Adrenal gland (tissue), 12 donors: ENCODE results near the gene IGSF11. TPM values are rescaled to one million over a fixed set of nuclear protein-coding genes. Genes with fewer than 3 reads are reported as not detected.

Source experiments
- DNase-seq, 7 donors: peaks; one replicate each; pipeline ENCODE4 v3.0.0-alpha.2; 2019 to 2020
- H3K27ac ChIP-seq, 5 donors: fragments of 200-600 bp; sonication (generic) in 4 of 5; 1 replicate in 3 of 5; 2 replicates in 2 of 5; pipeline versions ENCODE4 v1.5.1 to v1.8.0; 2016 to 2020; ENCODE audit warnings: mild to moderate bottlenecking in 1 of 5
- H3K27me3 ChIP-seq: fragments of 200-600 bp; 2 replicates; pipeline ENCODE4 v1.8.0; 2021
- H3K36me3 ChIP-seq, 2 donors: fragments of 200-600 bp; replicated peaks in 1 of 2; 1 replicate in 1 of 2; 2 replicates in 1 of 2; pipeline versions ENCODE4 v1.5.1 to v1.8.0; 2018 to 2022
- H3K4me1 ChIP-seq, 2 donors: fragments of 200-600 bp; replicated peaks in 1 of 2; 1 replicate in 1 of 2; 2 replicates in 1 of 2; pipeline versions ENCODE4 v1.5.1 to v1.8.0; 2018 to 2021
- H3K4me3 ChIP-seq, 4 donors: fragments of 200-600 bp; sonication (generic) in 3 of 4; one replicate each; pipeline ENCODE4 v1.5.1; 2016 to 2018
- H3K9me3 ChIP-seq, 3 donors: fragments of 200-600 bp; sonication (generic) in 1 of 3; replicated peaks in 1 of 3; 1 replicate in 2 of 3; 2 replicates in 1 of 3; pipeline versions ENCODE4 v1.5.1 to v1.8.0; 2016 to 2021
- POLR2A ChIP-seq, 2 donors: fragments of 450-650 bp; IDR thresholded peaks; one replicate each; pipeline ENCODE4 v1.6.1; 2017; ENCODE audit warnings: antibody characterized with exemption in 2 of 2, mild to moderate bottlenecking in 2 of 2, moderate library complexity in 1 of 2
- WGBS, 4 donors: extraction: QIAGEN DNeasy Blood & Tissue Kit in 2 of 4; methylation state at CpG; one replicate each; pipeline versions ENCODE4 v1.1.5 to v1.1.7; 2013 to 2017; 5-methylcytosine and 5-hydroxymethylcytosine counted together
- intact Hi-C, 2 donors: fragments of 100-400 bp; cut with DNase I; formaldehyde crosslinking; loops; one replicate each; pipeline versions ENCODE4 v1.14.1 to v1.15.0; 2022 to 2023
- polyA plus RNA-seq, 3 donors: library from polyadenylated mRNA; stranded (reverse); fragments of 200-250 nt in 2 of 3; fragments of 350-450 nt in 1 of 3; fragmentation: Illumina TruSeq in 1 of 3; extraction: RNeasy Lipid Tissue Mini Kit (QIAGEN cat#74804) in 1 of 3; gene quantifications; one replicate each; pipeline ENCODE4 v1.2.3, GENCODE V29; 2013 to 2014
- total RNA-seq, 9 donors: library from RNA; depleted of rRNA in 4 of 9; stranded (reverse); fragments of >200 nt in 4 of 9; fragments of 120-200 nt in 1 of 9; fragmentation: NEBNext Ultra II Directional in 1 of 9; extraction: Animal tissue kit (Norgen Biotek cat#: 25700) in 1 of 9; gene quantifications; one replicate each; pipeline versions ENCODE4 v1.1.0 to v1.2.4, GENCODE V29; 2013 to 2023
- TF ChIP-seq, protein P1 (sequence below), 6 experiments: fragments of 450-650 bp in 4 of 6; fragments of 200-600 bp in 2 of 6; sonication (generic) in 1 of 6; IDR thresholded peaks; 1 replicate in 5 of 6; 2 replicates in 1 of 6; pipeline versions ENCODE4 v1.5.1 to v1.8.0; 2016 to 2021; ENCODE audit warnings: antibody characterized with exemption in 6 of 6, mild to moderate bottlenecking in 2 of 6, moderate library complexity in 1 of 6
- donor health status: healthy with polysubstance abuse.
- donor health status: Bipolar disorder and iron deficiency.
- donor health status: DM: yes; HTN: yes; CAD: no.
- donor health status: DM: no; HTN: no; CAD: no.
- donor health status: DM: no; HTN: no; CAD: no.
- donor health status: DM: yes; HTN: yes; CAD: no.

IGSF11 gene
- total and polyA plus RNA-seq, 12 donors, result 4.1 to 31.3 (median 16.5) TPM

DNA sequence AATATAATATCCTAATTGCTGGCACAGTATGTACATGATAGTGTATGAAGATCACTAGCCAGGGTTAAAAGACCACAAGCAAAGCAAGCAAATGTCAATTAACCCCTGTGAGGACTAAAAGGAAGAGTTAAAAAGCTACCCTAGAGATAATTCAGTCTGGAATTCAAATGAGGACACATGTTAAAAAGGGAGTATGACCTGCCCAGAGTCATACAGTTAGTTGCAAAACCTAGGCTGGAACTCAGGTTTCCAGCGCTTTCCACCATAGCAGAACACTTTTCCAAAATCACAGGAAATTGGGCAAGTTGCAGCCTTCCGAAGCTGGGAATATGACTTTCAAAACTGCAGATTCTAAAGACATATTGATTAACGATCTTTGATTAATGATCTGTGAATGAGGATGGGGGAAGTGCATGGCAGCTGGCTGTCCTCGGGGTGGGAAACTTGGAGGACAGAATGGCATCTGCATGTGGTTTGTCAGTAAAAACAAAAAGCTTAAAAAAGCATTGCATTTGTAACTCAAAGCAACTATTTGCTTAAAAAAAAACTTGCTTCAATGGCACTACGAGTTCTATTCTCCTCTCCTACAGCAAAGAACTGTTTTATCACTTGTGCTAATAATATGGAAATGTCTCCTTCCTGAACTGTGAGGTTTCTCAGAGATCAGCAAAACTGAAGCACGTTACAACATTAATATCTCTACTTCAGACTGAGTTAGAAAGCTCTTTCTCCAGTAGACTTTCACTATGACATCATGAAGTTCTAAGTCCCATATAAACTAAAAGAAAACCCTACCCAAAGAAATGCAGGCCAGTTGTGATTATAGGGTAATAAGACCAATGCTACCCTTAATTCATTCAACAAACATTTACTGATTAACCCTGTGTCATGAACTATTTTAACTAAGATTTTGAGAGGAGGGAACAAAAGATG is 46.2 kb downstream of the IGSF11 start:
- Histone ChIP-seq H3K27ac (peak overlapping the region in 4 of 5 donors; percentile 14 to 74 (median 26)), H3K27me3 (no peaks in the 10 kb centered on the region), H3K9me3 (no peaks in the 10 kb centered on the region), H3K4me1 (peaks cover 35 to 50% of the 10 kb centered on the region in 2 donors), H3K36me3 (no peaks in the 10 kb centered on the region), H3K4me3 (no peak overlapping the region)
- no peak for DNase-seq
- WGBS, 4 donors, result 42 to 48% (median 48%) methylated on average over 6 of the region's 6 CpGs
- TF ChIP-seq, protein P1, sequence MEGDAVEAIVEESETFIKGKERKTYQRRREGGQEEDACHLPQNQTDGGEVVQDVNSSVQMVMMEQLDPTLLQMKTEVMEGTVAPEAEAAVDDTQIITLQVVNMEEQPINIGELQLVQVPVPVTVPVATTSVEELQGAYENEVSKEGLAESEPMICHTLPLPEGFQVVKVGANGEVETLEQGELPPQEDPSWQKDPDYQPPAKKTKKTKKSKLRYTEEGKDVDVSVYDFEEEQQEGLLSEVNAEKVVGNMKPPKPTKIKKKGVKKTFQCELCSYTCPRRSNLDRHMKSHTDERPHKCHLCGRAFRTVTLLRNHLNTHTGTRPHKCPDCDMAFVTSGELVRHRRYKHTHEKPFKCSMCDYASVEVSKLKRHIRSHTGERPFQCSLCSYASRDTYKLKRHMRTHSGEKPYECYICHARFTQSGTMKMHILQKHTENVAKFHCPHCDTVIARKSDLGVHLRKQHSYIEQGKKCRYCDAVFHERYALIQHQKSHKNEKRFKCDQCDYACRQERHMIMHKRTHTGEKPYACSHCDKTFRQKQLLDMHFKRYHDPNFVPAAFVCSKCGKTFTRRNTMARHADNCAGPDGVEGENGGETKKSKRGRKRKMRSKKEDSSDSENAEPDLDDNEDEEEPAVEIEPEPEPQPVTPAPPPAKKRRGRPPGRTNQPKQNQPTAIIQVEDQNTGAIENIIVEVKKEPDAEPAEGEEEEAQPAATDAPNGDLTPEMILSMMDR (IDR thresholded peaks at IDR 0.05), result no peak
- no peak for TF ChIP-seq POLR2A (IDR thresholded peaks at IDR 0.05)
- intact Hi-C loops, result loop anchor here in 1 of 2 donors (5.0 kb wide), 1 partner anchor 44 kb away; the partner anchor contains the start of gene IGSF11

DNA sequence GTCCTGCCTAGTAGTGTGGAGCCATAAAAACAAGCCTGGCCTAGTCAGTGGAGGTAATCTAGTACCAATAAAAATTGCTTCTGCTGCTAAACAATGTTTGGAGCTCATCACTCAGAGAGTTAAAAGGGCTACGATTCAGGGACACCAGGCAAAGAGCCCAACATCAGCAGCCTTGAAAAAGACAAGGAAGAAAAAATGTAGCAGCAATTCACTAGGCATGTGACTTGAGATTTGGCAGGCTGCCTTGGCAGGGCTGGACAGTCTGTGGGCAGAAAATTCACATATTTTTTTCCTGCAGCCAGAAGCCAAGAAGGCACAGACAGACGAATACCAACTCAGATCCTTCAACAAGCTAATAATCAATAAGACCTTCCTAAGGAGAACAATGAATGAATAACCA is 47.2 kb downstream of the IGSF11 start:
- Histone ChIP-seq H3K27me3 (no peaks in the 10 kb centered on the region), H3K27ac (peak overlapping the region; percentile 14 to 74 (median 35)), H3K9me3 (no peaks in the 10 kb centered on the region), H3K4me3 (no peak overlapping the region), H3K36me3 (no peaks in the 10 kb centered on the region), H3K4me1 (peaks cover 35 to 50% of the 10 kb centered on the region in 2 donors)
- intact Hi-C loops, result loop anchor here in 1 of 2 donors (5.0 kb wide), 1 partner anchor 45 kb away; the partner anchor contains the start of gene IGSF11
- DNase-seq, result peak; percentile 91 to 97 (median 94)
- TF ChIP-seq, protein P1 (IDR thresholded peaks at IDR 0.05), result no peak
- TF ChIP-seq POLR2A (IDR thresholded peaks at IDR 0.05), result peak in 1 of 2 donors; percentile 47
- 3 to 13% (median 11%) methylated on average over 2 of the region's 2 CpGs for WGBS, 4 donors

DNA sequence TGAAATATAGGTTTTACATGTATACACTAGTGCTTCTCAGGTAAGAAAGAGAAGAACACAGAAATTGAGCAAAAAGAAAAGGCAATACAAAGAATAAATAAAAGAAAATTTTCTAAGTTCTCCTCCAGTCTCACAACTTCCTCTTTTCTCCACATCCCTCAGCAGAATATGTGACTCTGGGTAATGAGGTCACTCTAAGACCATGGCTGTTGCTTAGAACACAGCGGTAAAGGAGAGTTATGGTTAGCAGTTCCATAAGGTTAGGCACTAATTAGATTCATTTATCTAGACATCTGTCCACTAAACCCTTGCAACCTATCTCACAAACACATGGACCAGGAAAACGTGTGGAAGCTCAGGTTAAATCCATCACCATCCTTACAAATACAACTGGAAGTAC is 47.9 kb downstream of the IGSF11 start:
- Histone ChIP-seq H3K27ac (peak overlapping the region in 4 of 5 donors; percentile 31 to 74 (median 54)), H3K9me3 (no peaks in the 10 kb centered on the region), H3K4me3 (no peak overlapping the region), H3K36me3 (no peaks in the 10 kb centered on the region), H3K27me3 (no peaks in the 10 kb centered on the region), H3K4me1 (peaks cover 35 to 46% of the 10 kb centered on the region in 2 donors)
- no peak for DNase-seq
- 54 to 80% (median 77%) methylated on average over 2 of the region's 2 CpGs for WGBS, 4 donors
- TF ChIP-seq POLR2A (IDR thresholded peaks at IDR 0.05), result no peak
- TF ChIP-seq, protein P1 (IDR thresholded peaks at IDR 0.05), result no peak
- intact Hi-C loops, result loop anchor here in 1 of 2 donors (5.0 kb wide), 1 partner anchor 46 kb away; the partner anchor contains the start of gene IGSF11

DNA sequence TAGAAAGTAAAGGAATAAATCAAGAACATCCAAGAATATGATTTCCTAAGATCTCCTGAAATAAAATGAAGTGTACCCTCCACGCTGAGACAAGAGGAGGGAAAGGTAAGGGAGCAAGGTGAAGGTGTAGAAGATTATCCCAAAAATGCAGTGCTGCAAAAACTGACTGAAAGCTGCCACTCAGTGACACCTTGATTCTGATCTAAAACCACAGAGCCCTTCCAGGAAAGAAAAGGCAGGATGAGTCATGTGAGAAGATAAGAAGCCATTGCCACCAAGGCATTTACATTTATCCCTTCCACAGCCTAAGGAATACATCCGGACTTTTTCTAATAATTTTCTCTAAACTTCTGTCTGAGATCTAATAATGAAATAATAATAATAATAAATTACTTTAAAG is 49.9 kb downstream of the IGSF11 start:
- no peaks in the 10 kb centered on the region for H3K36me3 ChIP-seq
- H3K27ac ChIP-seq, result no peak overlapping the region
- H3K27me3 ChIP-seq, result no peaks in the 10 kb centered on the region
- H3K4me3 ChIP-seq, result no peak overlapping the region
- H3K4me1 ChIP-seq, result peaks cover 35 to 42% of the 10 kb centered on the region in 2 donors
- intact Hi-C loops, result loop anchor here in 1 of 2 donors (5.0 kb wide), 1 partner anchor 48 kb away; the partner anchor contains the start of gene IGSF11
- H3K9me3 ChIP-seq, result no peaks in the 10 kb centered on the region
- no peak for DNase-seq
- WGBS, 4 donors, result 54 to 67% (median 62%) methylated on average over 2 of the region's 2 CpGs
- no peak for TF ChIP-seq POLR2A (IDR thresholded peaks at IDR 0.05)
